Activated naive CD4-positive, alpha-beta T cell treated with anti-CD3 and anti-CD28 coated beads for 36 hours (primary cell): Measurements from ENCODE around the gene NDUFS6. TPM values are rescaled to one million over a fixed set of nuclear protein-coding genes. Genes with fewer than 3 reads are reported as not detected.

Source experiments
- CTCF ChIA-PET: fragments of 350-600 bp; sonication (Branson Sonifier 250); formaldehyde crosslinking; loops from one replicate; lab custom pipeline; 2021; ENCODE audit warnings: antibody characterized with exemption; lab: Charles Lee
- DNase-seq: peaks from one replicate; pipeline ENCODE4 v3.0.0-alpha.2; 2020
- H3K27ac Mint-ChIP-seq: one replicate; pipeline ENCODE4 v1.8.0; 2021; ENCODE audit warnings: mild to moderate bottlenecking, mixed read lengths
- H3K27me3 Mint-ChIP-seq: one replicate; pipeline ENCODE4 v1.8.0; 2021; ENCODE audit warnings: low read depth, mixed read lengths
- H3K36me3 Mint-ChIP-seq: one replicate; pipeline ENCODE4 v1.8.0; 2021; ENCODE audit warnings: low read depth, mixed read lengths
- H3K4me1 Mint-ChIP-seq: one replicate; pipeline ENCODE4 v1.8.0; 2021; ENCODE audit warnings: low read depth, mixed read lengths
- H3K4me3 Mint-ChIP-seq: one replicate; pipeline ENCODE4 v1.8.0; 2021; ENCODE audit warnings: mild to moderate bottlenecking, moderate library complexity, mixed read lengths
- H3K9me3 Mint-ChIP-seq: one replicate; pipeline ENCODE4 v1.8.0; 2021; ENCODE audit warnings: mixed read lengths
- intact Hi-C: fragments of 100-400 bp; cut with micrococcal nuclease; formaldehyde crosslinking; loops from one replicate; pipeline ENCODE4 v1.15.1; 2023
- total RNA-seq, 2 experiments: library from RNA; stranded (reverse); gene quantifications; one replicate each; pipeline ENCODE4 v1.2.3, GENCODE V29; 2021

The NDUFS6 gene
- total RNA-seq: 10 to 100 TPM; 39.5 to 44.6 TPM

DNA sequence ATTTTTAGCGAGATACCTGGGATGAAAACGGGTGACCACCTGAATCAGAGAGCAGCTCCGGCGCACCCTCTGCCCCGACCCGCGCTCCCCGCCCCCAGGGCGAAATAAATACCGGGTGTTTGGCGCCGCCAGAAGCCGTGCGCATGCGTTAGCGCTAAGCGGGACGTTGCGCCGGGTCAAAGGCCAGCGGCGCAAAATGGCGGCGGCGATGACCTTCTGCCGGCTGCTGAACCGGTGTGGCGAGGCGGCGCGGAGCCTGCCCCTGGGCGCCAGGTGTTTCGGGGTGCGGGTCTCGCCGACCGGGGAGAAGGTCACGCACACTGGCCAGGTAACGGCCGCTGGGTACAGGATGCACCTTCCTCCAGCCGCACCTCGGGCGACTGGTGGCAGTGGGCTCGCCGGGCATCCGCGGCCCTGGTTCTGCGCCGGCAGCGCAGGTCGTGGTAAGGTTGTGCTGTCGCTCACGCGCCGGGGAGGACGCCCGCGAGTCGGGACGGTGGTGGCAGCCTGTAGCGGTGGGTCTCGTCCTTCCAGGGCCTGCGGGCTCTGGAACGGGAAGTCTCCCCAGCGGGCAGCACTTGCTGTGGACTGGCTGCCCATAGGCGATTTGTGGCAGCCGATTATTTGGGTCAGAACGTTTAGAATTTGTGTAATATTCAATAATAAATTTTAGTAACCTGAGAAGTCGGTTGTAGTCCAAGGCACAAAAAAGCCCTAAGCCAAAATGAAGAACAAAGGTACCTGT lies at the start of gene NDUFS6:
Gene NDUFS6, plus strand, starts transcription at position 186 of the 745 bp plus-strand sequence. Its CDS starts 11 bp downstream, at position 197.
- CTCF ChIA-PET: interaction anchor here (1.3 to 2.4 kb wide), 3 partner anchors 8 to 63 kb away, joined by 3 to 8 read pairs (median 4); no protein-coding TSS in a partner anchor
- Mint-ChIP-seq H3K27ac (peak within 1 kb of the TSS; percentile 98), H3K4me1 (peaks cover 48% of the 10 kb centered on the region), H3K27me3 (no peaks in the 10 kb centered on the region), H3K9me3 (no peaks in the 10 kb centered on the region), H3K4me3 (peak within 1 kb of the TSS; percentile 99), H3K36me3 (peaks cover 44% of the 10 kb centered on the region)
- intact Hi-C loops: loop anchor here (1.0 to 5.0 kb wide), 3 partner anchors 9 to 414 kb away; no protein-coding TSS in a partner anchor
- peak; percentile 81 for DNase-seq

DNA sequence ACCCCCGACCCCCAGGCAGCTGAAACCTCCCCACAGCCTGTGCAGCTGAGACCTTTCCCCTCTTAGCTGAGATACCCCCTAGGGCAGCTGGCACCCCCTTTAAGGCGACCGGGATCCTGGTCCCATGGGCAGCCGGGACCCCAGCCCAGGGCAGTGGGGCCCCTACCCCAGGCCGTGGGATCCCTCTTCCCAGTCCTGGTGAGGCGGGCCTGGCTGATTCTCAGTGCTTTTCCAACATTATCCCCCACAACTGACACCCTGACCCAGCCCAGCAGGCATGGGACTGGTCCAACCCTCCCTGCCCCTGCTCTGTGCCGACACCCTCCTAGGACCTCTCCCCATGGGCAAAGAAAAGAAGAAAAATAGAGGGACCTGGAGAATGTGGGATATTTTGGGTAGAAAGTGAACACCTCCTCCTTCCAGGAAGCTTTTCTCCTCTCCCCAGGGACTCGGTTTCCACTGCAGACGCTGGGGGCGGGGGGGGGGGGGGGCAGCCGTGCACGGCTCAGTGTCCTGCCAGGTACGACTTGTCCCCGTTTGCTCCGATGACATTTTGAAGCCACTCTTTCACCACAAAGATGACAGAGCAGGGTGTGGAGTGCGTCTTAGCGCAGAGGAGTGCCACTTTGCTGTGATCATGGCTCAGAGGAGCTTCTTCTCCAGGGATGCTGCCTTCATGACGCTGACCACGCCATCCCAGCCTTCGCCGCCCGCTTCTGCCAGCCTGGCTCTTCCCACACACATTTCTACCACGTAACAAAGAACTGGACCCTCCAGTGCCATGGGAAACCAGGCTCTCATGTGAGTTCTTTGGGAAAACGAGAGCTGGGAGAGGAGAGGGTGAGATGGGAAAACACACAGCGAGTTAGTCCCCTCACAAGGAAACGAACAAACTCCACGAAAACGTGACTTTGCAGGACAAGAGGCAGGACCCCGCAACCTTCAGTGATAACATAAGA lies 49.1 kb upstream of the NDUFS6 start:
- Mint-ChIP-seq H3K9me3 (no peaks in the 10 kb centered on the region), H3K4me3 (no peak overlapping the region), H3K36me3 (no peaks in the 10 kb centered on the region), H3K27me3 (no peaks in the 10 kb centered on the region), H3K4me1 (no peaks in the 10 kb centered on the region), H3K27ac (no peak overlapping the region)
- DNase-seq: no peak
- CTCF ChIA-PET: no interaction called here
- intact Hi-C loops: no loop called here

DNA sequence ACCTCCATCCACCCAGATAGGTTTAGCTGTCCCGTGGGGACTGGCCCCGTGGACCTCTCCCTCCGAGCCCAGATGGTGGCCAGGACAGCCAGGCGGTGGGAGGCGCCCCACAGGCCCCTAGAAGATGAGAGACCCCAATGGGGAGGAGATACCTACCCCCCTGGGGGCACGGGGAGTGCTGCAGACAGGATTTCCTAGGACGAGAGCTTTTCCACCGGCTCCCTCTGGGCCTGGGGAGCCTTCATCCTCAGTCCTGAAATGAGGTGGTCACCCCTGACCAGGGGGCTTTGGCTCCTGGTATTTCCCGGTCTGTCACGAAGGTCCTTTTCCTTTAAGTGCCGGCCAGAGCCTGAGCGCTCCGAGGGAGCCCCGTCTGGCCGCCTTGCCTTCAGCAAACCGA lies 48.3 kb upstream of the NDUFS6 start:
- H3K36me3 Mint-ChIP-seq: no peaks in the 10 kb centered on the region

DNA sequence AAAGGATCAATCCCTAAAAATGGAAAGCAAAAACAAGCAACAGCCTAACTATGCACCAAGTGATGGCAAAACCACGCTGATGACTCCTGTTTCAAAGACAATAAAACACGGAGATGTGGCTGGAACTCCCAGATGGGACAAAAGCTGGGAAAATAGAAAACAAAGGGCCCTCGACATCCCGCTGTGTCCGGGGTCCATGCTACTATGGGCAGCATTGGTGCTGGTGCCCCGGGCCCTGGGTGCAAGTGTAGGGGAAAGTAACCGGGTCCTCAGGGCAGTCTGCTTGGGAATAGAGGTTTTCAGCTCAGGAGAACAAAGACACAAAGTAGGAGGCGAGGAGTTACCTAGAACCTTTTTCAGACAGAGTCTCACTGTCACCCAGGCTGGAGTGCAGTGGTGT lies 47.7 kb upstream of the NDUFS6 start:
- peaks cover 5% of the 10 kb centered on the region for H3K9me3 Mint-ChIP-seq
- DNase-seq: no peak
- H3K4me1 Mint-ChIP-seq: no peaks in the 10 kb centered on the region
- no peaks in the 10 kb centered on the region for H3K36me3 Mint-ChIP-seq
- no peak overlapping the region for H3K4me3 Mint-ChIP-seq
- no peaks in the 10 kb centered on the region for H3K27me3 Mint-ChIP-seq
- intact Hi-C loops: no loop called here
- CTCF ChIA-PET: interaction anchor here (0.6 kb wide), 1 partner anchor 10 kb away, joined by 4 read pairs; no protein-coding TSS in a partner anchor
- no peak overlapping the region for H3K27ac Mint-ChIP-seq

More for the DNA sequence above, 48.3 kb upstream of the NDUFS6 start:
- no peaks in the 10 kb centered on the region for H3K9me3 Mint-ChIP-seq
- H3K27me3 Mint-ChIP-seq: no peaks in the 10 kb centered on the region
- H3K4me3 Mint-ChIP-seq: no peak overlapping the region
- no peaks in the 10 kb centered on the region for H3K4me1 Mint-ChIP-seq
- CTCF ChIA-PET: no interaction called here
- no peak for DNase-seq
- no peak overlapping the region for H3K27ac Mint-ChIP-seq
- intact Hi-C loops: no loop called here

DNA sequence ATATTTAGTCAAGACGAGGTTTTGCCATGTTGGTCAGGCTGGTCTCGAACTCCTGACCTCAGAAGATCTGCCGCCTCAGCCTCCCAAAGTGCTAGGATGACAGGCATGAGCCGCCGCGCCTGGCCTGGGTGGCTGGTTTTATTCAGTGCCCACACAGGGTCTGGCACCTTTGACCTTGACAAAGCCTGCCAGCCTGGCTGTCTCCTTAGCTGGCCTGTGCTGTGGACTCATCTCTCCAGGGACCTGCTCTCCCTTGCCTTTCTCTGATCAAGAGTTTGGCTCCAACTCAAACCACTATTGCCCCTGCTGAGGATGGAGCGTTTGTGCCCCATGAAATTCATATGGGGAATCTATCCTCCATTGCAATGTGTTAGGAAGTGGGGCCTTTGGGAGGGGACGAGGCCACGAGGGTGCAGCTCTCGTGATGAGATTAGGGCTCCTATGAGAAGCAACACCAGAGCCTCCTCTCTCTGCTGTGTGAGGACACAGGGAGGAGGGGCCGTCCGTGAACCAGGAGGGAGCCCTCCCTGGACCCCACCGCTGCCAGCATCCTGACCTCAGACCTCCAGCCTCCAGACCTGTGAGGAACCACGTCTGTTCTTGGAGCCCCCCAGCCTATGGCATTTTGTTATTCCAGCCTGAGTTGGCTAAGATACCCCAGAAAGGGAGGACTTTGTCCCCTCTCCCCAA lies 46.5 kb upstream of the NDUFS6 start:
- no peak overlapping the region for H3K27ac Mint-ChIP-seq
- H3K36me3 Mint-ChIP-seq: no peaks in the 10 kb centered on the region
- intact Hi-C loops: no loop called here
- H3K4me3 Mint-ChIP-seq: no peak overlapping the region
- H3K9me3 Mint-ChIP-seq: peaks cover 7% of the 10 kb centered on the region
- DNase-seq: no peak
- H3K4me1 Mint-ChIP-seq: no peaks in the 10 kb centered on the region
- no peaks in the 10 kb centered on the region for H3K27me3 Mint-ChIP-seq
- CTCF ChIA-PET: no interaction called here

DNA sequence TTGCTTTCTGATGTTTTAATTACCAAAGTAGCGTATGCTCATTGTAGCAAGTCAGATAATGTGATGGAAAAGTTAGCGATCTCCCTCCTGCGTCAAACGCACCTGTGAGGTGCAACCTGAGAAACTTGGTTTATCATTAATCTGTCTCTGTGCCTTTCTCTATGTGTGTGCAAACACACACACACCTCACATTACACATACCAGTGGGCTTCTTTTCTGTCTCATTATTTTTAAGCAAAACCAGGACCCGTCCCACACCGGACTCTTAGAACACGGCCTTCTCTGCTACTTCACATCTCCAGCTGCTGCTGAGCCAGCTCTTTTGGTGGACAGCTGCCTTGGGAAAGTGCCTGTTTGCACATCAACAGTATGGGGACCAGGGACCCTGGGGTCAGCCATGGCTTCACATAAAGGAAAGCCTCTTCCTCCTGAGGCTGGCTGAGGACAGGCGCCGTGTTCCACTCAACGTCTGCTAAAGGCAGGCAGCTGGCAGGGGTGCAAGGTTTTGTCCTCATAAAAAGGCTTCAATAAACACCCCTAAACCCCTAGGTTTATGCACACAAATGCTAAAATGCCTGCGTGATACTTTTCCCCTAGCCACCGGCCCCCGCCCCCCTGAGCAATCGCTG lies 45.8 kb upstream of the NDUFS6 start:
- H3K4me3 Mint-ChIP-seq: no peak overlapping the region
- no peaks in the 10 kb centered on the region for H3K36me3 Mint-ChIP-seq
- H3K4me1 Mint-ChIP-seq: no peaks in the 10 kb centered on the region
- H3K9me3 Mint-ChIP-seq: peaks cover 7% of the 10 kb centered on the region
- intact Hi-C loops: no loop called here
- no peak for DNase-seq
- no peaks in the 10 kb centered on the region for H3K27me3 Mint-ChIP-seq
- H3K27ac Mint-ChIP-seq: no peak overlapping the region
- CTCF ChIA-PET: no interaction called here

DNA sequence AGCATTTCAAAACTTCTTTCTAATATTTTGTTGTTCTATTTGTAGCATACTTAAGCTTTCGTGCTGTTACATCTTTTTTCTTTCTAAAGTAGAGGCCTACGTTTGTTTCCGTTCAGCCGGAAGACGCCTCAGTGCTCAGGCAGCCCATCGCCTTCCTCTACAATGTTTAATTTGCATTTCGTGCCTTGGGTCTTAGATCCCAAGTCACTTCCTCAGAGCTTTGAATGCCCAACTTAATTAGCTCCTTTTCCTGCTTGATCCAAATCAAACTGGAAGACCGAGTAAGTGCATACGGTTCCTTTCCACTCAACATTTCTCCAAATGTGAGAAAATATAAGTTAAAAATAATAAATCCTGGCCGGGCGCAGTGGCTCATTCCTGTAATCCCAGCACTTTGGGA lies 44.7 kb upstream of the NDUFS6 start:
- no peaks in the 10 kb centered on the region for H3K4me1 Mint-ChIP-seq
- H3K27ac Mint-ChIP-seq: no peak overlapping the region
- DNase-seq: no peak
- intact Hi-C loops: no loop called here
- no peaks in the 10 kb centered on the region for H3K27me3 Mint-ChIP-seq
- H3K36me3 Mint-ChIP-seq: no peaks in the 10 kb centered on the region
- CTCF ChIA-PET: no interaction called here
- H3K4me3 Mint-ChIP-seq: no peak overlapping the region
- H3K9me3 Mint-ChIP-seq: peaks cover 7% of the 10 kb centered on the region

DNA sequence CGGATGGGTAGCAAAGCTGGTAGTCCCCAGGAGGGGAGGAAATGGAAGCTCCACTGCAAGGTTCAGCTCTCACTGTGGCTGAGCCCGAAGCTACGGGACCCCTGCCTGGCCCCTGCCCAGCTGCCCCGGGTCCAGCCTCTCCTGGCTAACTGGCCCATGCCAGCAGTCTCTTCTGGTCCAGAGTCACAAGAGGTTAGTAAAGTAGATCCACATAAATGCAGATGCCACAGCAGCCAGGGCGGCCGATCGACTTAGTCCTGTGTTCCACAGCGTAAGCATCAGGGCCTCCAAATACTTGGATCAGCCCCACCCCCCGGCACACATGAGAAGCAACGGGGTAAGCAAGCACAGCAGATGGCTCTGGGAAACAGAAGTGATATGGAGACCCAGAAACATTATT lies 43.7 kb upstream of the NDUFS6 start:
- CTCF ChIA-PET: no interaction called here
- Mint-ChIP-seq H3K27ac (no peak overlapping the region), H3K4me1 (no peaks in the 10 kb centered on the region), H3K36me3 (no peaks in the 10 kb centered on the region), H3K4me3 (no peak overlapping the region), H3K9me3 (peaks cover 7% of the 10 kb centered on the region), H3K27me3 (peaks cover 2% of the 10 kb centered on the region)
- no peak for DNase-seq
- intact Hi-C loops: no loop called here

DNA sequence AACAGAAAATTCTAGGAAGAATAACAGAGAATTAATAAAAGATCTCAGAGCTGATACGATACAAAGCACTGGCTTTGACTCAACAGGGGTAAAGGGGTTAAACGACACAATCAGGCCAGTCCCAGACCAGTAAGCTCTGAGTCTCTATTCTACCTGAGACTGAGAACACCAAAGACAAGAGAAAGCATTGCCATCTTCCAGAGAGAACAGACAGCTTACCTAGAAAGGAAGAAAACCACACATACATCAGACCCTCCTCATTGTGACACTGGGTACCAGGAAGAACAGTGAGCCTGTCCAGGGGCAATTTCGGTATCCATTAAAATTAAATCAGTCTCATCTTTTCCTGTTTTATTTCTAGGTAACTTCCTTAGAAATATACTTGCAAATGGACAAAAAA lies 42.6 kb upstream of the NDUFS6 start:
- CTCF ChIA-PET: no interaction called here

DNA sequence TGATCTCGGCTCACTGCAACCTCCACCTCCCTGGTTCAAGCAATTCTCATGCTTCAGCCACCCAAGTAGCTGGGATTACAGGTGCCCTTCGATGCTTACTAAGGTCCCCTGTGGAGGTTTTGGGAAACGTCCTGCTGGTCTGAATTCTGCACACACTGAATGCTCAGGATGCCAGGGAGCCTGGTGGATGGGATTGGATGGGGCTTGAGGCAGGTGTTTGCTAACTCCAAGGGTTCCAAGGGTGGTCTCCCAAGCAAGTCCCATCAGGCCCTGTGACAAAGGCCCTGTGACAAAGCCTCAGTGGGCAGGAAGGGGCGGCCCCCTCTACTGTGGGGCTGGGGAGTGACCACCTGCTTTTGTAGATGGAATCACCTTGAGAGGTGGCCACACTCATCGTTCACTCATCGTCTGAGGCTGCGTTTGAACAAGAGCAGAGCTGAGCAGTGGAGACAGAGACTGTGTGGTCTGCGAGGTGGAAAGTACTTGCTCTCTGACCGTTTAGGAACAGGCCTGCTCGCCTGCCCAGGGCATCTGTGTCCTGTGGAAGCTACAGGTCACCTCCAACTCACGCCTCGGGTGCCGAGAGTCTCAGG lies 41.7 kb upstream of the NDUFS6 start:
- intact Hi-C loops: no loop called here
- CTCF ChIA-PET: no interaction called here
- no peak overlapping the region for H3K27ac Mint-ChIP-seq
- H3K36me3 Mint-ChIP-seq: no peaks in the 10 kb centered on the region
- H3K27me3 Mint-ChIP-seq: peaks cover 2% of the 10 kb centered on the region
- H3K4me1 Mint-ChIP-seq: no peaks in the 10 kb centered on the region
- H3K9me3 Mint-ChIP-seq: peaks cover 7% of the 10 kb centered on the region
- DNase-seq: no peak
- no peak overlapping the region for H3K4me3 Mint-ChIP-seq

More for the DNA sequence above, 42.6 kb upstream of the NDUFS6 start:
- H3K27me3 Mint-ChIP-seq: peaks cover 2% of the 10 kb centered on the region
- no peak for DNase-seq
- H3K9me3 Mint-ChIP-seq: peaks cover 7% of the 10 kb centered on the region
- H3K4me1 Mint-ChIP-seq: no peaks in the 10 kb centered on the region
- H3K36me3 Mint-ChIP-seq: no peaks in the 10 kb centered on the region
- intact Hi-C loops: no loop called here
- H3K27ac Mint-ChIP-seq: no peak overlapping the region
- no peak overlapping the region for H3K4me3 Mint-ChIP-seq

DNA sequence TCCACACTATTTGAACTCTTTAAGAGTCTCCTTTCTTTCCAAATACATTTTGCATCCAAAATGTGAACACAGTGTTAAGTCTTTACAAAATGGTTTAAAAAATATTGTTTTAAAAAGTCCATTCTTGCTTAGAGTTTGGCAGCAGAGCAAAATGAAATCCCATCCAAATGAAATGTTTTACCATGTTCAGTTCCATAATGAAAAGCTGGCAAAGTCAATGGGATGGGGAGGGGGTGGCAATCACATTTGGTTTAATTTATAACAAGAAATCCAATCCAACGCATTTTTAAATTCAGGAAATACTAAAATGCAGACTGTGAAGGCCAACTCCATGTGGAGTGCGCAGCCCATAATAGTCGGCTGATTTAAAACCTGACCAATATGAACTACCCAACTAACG lies 41.0 kb upstream of the NDUFS6 start:
- Mint-ChIP-seq H3K36me3 (no peaks in the 10 kb centered on the region), H3K27me3 (peaks cover 7% of the 10 kb centered on the region), H3K4me3 (no peak overlapping the region), H3K4me1 (no peaks in the 10 kb centered on the region), H3K9me3 (peaks cover 7% of the 10 kb centered on the region), H3K27ac (no peak overlapping the region)
- CTCF ChIA-PET: no interaction called here
- intact Hi-C loops: no loop called here
- DNase-seq: no peak
